H1 (cell line): ENCODE data around the gene CELF4. TPM values are rescaled to one million over a fixed set of nuclear protein-coding genes. Genes with fewer than 3 reads are reported as not detected.

ENCODE experiments used
- CTCF ChIA-PET: fragments of 300-600 bp; sonication (Branson Sonifier 250); formaldehyde crosslinking; loops from one replicate; lab custom pipeline; 2021; ENCODE audit not compliant: partially characterized antibody; lab: Charles Lee
- POLR2A ChIA-PET: fragments of 300-600 bp; sonication (Branson Sonifier 250); formaldehyde crosslinking; loops from one replicate; lab custom pipeline; 2021; ENCODE audit warnings: inconsistent platforms; ENCODE audit not compliant: partially characterized antibody; lab: Charles Lee
- DNase-seq, 2 experiments: peaks; one replicate each; pipeline versions ENCODE4 v3.0.0 to v3.0.0-alpha.2; 2010 to 2022; ENCODE audit warnings: low spot score in 2 of 2, low read depth in 1 of 2, mixed read lengths in 1 of 2
- FAIRE-seq: peaks from 2 replicates; lab custom pipeline; 2011; peaks lifted over from hg19 to GRCh38; lab: Jason Lieb, UNC
- H2AFZ ChIP-seq: 2 replicates; pipeline ENCODE4 v1.8.1; 2012; ENCODE audit warnings: low read length, inconsistent platforms
- H2AK5ac ChIP-seq: 2 replicates; pipeline ENCODE4 v1.6.1; 2013; ENCODE audit warnings: low read depth, low read length
- H2BK120ac ChIP-seq: replicated peaks from 2 replicates; pipeline ENCODE3; 2013; ENCODE audit warnings: low read depth, low read length, inconsistent platforms
- H2BK12ac ChIP-seq: 2 replicates; pipeline ENCODE4 v1.6.1; 2013; ENCODE audit warnings: low read depth, low read length
- H2BK15ac ChIP-seq: 2 replicates; pipeline ENCODE4 v1.6.1; 2013; ENCODE audit warnings: low read length
- H2BK20ac ChIP-seq: 2 replicates; pipeline ENCODE4 v1.6.1; 2013; ENCODE audit warnings: low read length
- H2BK5ac ChIP-seq: 2 replicates; pipeline ENCODE4 v1.6.1; 2013; ENCODE audit warnings: low read depth, low read length
- H3K14ac ChIP-seq: 2 replicates; pipeline ENCODE4 v1.6.1; 2013; ENCODE audit warnings: inconsistent platforms; ENCODE audit not compliant: insufficient read length
- H3K18ac ChIP-seq: 2 replicates; pipeline ENCODE4 v1.6.1; 2013; ENCODE audit warnings: low read length; ENCODE audit errors: extremely low read depth
- H3K23ac ChIP-seq: 2 replicates; pipeline ENCODE4 v1.6.1; 2013; ENCODE audit warnings: inconsistent platforms; ENCODE audit not compliant: insufficient read length
- H3K23me2 ChIP-seq: 2 replicates; pipeline ENCODE4 v1.6.1; 2013; ENCODE audit warnings: low read depth, low read length
- H3K27ac ChIP-seq: 2 replicates; pipeline ENCODE4 v1.6.1; 2011; ENCODE audit warnings: low read depth, low read length, inconsistent platforms
- H3K27me3 ChIP-seq, 4 experiments: replicated peaks in 1 of 4; 1 replicate in 1 of 4; 2 replicates in 3 of 4; pipeline versions ENCODE4 v1.6.1 to v1.8.1; 2011 to 2013; ENCODE audit warnings: low read length in 3 of 4, mild to moderate bottlenecking in 3 of 4, inconsistent platforms in 2 of 4, mixed read lengths in 2 of 4, moderate library complexity in 1 of 4; ENCODE audit not compliant: control insufficient read depth in 3 of 4, insufficient read depth in 3 of 4; ENCODE audit errors: extremely low read depth in 1 of 4
- H3K36me3 ChIP-seq, 4 experiments: 2 replicates each; pipeline versions ENCODE4 v1.6.1 to v1.8.1; 2011 to 2013; ENCODE audit warnings: mild to moderate bottlenecking in 4 of 4, low read length in 3 of 4, moderate library complexity in 2 of 4, control low read depth in 1 of 4, inconsistent platforms in 1 of 4; ENCODE audit not compliant: insufficient read depth in 4 of 4, control insufficient read depth in 2 of 4
- H3K4ac ChIP-seq: replicated peaks from 2 replicates; pipeline ENCODE3; 2013; ENCODE audit warnings: low read length, low read depth, mixed read lengths, inconsistent platforms; ENCODE audit not compliant: insufficient read length
- H3K4me1 ChIP-seq, 4 experiments: replicated peaks in 1 of 4; 1 replicate in 1 of 4; 2 replicates in 3 of 4; pipeline versions ENCODE4 v1.6.1 to v1.8.1; 2011 to 2013; ENCODE audit warnings: low read length in 3 of 4, inconsistent platforms in 2 of 4, mixed read lengths in 1 of 4; ENCODE audit not compliant: insufficient read depth in 4 of 4, control insufficient read depth in 3 of 4
- H3K4me2 ChIP-seq, 2 experiments: 2 replicates each; pipeline versions ENCODE4 v1.6.1 to v1.8.1; 2011 to 2013; ENCODE audit warnings: low read depth in 2 of 2, low read length in 2 of 2, control low read depth in 1 of 2, inconsistent platforms in 1 of 2, mild to moderate bottlenecking in 1 of 2; ENCODE audit not compliant: insufficient read depth in 1 of 2
- H3K4me3 ChIP-seq, 4 experiments: fragments of 200-600, 300-600 bp in 1 of 4; sonication (generic), shearing (Covaris generic), sonication (Bioruptor Twin) in 1 of 4; 2 replicates each; pipeline versions ENCODE4 v1.5.1 to v1.8.1; 2011 to 2016; ENCODE audit warnings: low read length in 4 of 4, low read depth in 3 of 4, control low read depth in 2 of 4, inconsistent platforms in 2 of 4, mild to moderate bottlenecking in 2 of 4, mixed read lengths in 1 of 4, moderate library complexity in 1 of 4; ENCODE audit not compliant: insufficient read depth in 2 of 4; ENCODE audit errors: extremely low read depth in 1 of 4
- H3K56ac ChIP-seq: replicated peaks from 2 replicates; pipeline ENCODE3; 2013; ENCODE audit warnings: low read depth, mild to moderate bottlenecking, mixed read lengths, low read length, inconsistent platforms; ENCODE audit not compliant: insufficient read length
- H3K79me1 ChIP-seq: 2 replicates; pipeline ENCODE4 v1.6.1; 2013; ENCODE audit warnings: low read depth, low read length, control low read depth
- H3K79me2 ChIP-seq, 2 experiments: 2 replicates each; pipeline versions ENCODE4 v1.6.1 to v1.8.1; 2012 to 2013; ENCODE audit warnings: low read length in 2 of 2, mild to moderate bottlenecking in 2 of 2, inconsistent platforms in 1 of 2; ENCODE audit not compliant: insufficient read depth in 2 of 2, control insufficient read depth in 1 of 2
- H3K9ac ChIP-seq, 4 experiments: replicated peaks in 1 of 4; 1 replicate in 1 of 4; 2 replicates in 3 of 4; pipeline versions ENCODE4 v1.6.1 to v1.8.1; 2011 to 2013; ENCODE audit warnings: low read depth in 3 of 4, low read length in 3 of 4, control low read depth in 2 of 4, mild to moderate bottlenecking in 2 of 4, moderate library complexity in 2 of 4, inconsistent platforms in 1 of 4; ENCODE audit errors: extremely low read depth in 1 of 4
- H3K9me3 ChIP-seq, 2 experiments: 2 replicates each; pipeline versions ENCODE4 v1.6.1 to v1.8.1; 2012 to 2013; ENCODE audit warnings: mild to moderate bottlenecking in 2 of 2, moderate library complexity in 2 of 2, control low read depth in 1 of 2, inconsistent platforms in 1 of 2, low read depth in 1 of 2, low read length in 1 of 2, mixed read lengths in 1 of 2; ENCODE audit not compliant: insufficient read depth in 2 of 2
- H4K20me1 ChIP-seq, 2 experiments: replicated peaks in 1 of 2; 2 replicates each; pipeline versions ENCODE3 to v1.8.1; 2011 to 2013; ENCODE audit warnings: inconsistent platforms in 2 of 2, low read length in 2 of 2, mild to moderate bottlenecking in 1 of 2; ENCODE audit not compliant: insufficient read depth in 2 of 2, control insufficient read depth in 1 of 2
- H4K5ac ChIP-seq: 2 replicates; pipeline ENCODE4 v1.6.1; 2013; ENCODE audit warnings: low read length, low read depth, mixed read lengths, inconsistent platforms; ENCODE audit not compliant: insufficient read length
- H4K8ac ChIP-seq: 2 replicates; pipeline ENCODE4 v1.8.0; 2013; ENCODE audit warnings: mild to moderate bottlenecking, moderate library complexity, low read length, inconsistent platforms; ENCODE audit not compliant: insufficient read depth; ENCODE audit errors: extremely low read depth
- H4K91ac ChIP-seq: replicated peaks from 2 replicates; pipeline ENCODE3; 2013; ENCODE audit warnings: low read length, mixed read lengths, inconsistent platforms; ENCODE audit not compliant: insufficient read length
- ATF3 ChIP-seq: IDR thresholded peaks from 2 replicates; pipeline ENCODE4 v1.6.1; 2011; ENCODE audit warnings: low read depth, mild to moderate bottlenecking, low read length; ENCODE audit not compliant: insufficient read depth
- BCL11A ChIP-seq, 2 experiments: IDR thresholded peaks; one replicate each; pipeline ENCODE4 v1.6.1; 2011; ENCODE audit warnings: low read depth in 2 of 2, low read length in 2 of 2, mild to moderate bottlenecking in 2 of 2
- CTBP2 ChIP-seq: IDR thresholded peaks from 2 replicates; pipeline ENCODE4 v1.7.0; 2011; ENCODE audit warnings: borderline replicate concordance, mild to moderate bottlenecking, moderate library complexity, mixed read lengths, low read length; ENCODE audit not compliant: insufficient read depth, insufficient read length
- JUND ChIP-seq: IDR thresholded peaks from 2 replicates; pipeline ENCODE4 v1.6.1; 2011; ENCODE audit warnings: mild to moderate bottlenecking, improper control_type of control experiment, low read length
- POU5F1 ChIP-seq: IDR thresholded peaks from 2 replicates; pipeline ENCODE4 v1.6.1; 2011; ENCODE audit warnings: low read depth, mild to moderate bottlenecking, low read length, moderate library complexity
- RAD21 ChIP-seq, 2 experiments: IDR thresholded peaks in 1 of 2; conservative IDR thresholded peaks in 1 of 2; 2 replicates each; pipeline ENCODE4 v1.6.1; 2011; ENCODE audit warnings: low read depth in 2 of 2, low read length in 2 of 2, improper control_type of control experiment in 1 of 2, inconsistent platforms in 1 of 2, mild to moderate bottlenecking in 1 of 2, moderate library complexity in 1 of 2
- TAF1 ChIP-seq: IDR thresholded peaks from 2 replicates; pipeline ENCODE4 v1.6.1; 2011; ENCODE audit warnings: mild to moderate bottlenecking, low read depth, low read length
- WGBS, 2 experiments: shearing (Covaris generic) in 1 of 2; methylation state at CpG; one replicate each; pipeline versions ENCODE4 v1.1.6 to v1.1.7; 2013 to 2015; ENCODE audit warnings: low lambda C conversion rate in 2 of 2, mixed read lengths in 2 of 2, inconsistent platforms in 1 of 2, low coverage in 1 of 2, missing lambda C conversion rate in 1 of 2; ENCODE audit not compliant: insufficient replicate concordance in 2 of 2, insufficient coverage in 1 of 2, insufficient read length in 1 of 2; ENCODE audit errors: extremely low coverage in 1 of 2, missing lambda C conversion rate in 1 of 2; 5-methylcytosine and 5-hydroxymethylcytosine counted together
- polyA plus RNA-seq, 7 experiments: library from polyadenylated mRNA; depleted of rRNA in 3 of 7; stranded (reverse) in 5 of 7; unstranded in 2 of 7; fragments of >200 nt in 5 of 7; fragments of 200-250 nt in 2 of 7; gene quantifications; 1 replicate in 5 of 7; 2 replicates in 1 of 7; 4 replicates in 1 of 7; pipeline versions ENCODE4 v1.2.1 to v1.2.3, GENCODE V29; 2011 to 2013; ENCODE audit warnings: missing spikeins in 2 of 7, mixed read lengths in 2 of 7
- total RNA-seq: library from RNA; stranded (reverse); fragmentation: NEBNext Ultra II Directional; extraction: Animal tissue kit (Norgen Biotek cat#: 25700); gene quantifications from 2 replicates; pipeline ENCODE4 v1.2.1, GENCODE V29; 2021

CELF4 gene
- total and polyA plus RNA-seq, 2 of the 8 experiments (the other 6 are each of a cell fraction or from before 2014, with no cell fraction given), result 1.6 to 3.4 TPM

- TF ChIP-seq BCL11A (IDR thresholded peaks at IDR 0.05; ENCODE audit: low read depth in 2 of 2, low read length in 2 of 2) (no peak), CTBP2 (no peak), POU5F1 (no peak), ATF3 (no peak), TAF1 (no peak), JUND (no peak), RAD21 (IDR thresholded peaks at IDR 0.05 in 1 of 2, conservative IDR thresholded peaks at IDR 0.05 in 1 of 2; ENCODE audit: low read depth in 2 of 2, low read length in 2 of 2) (no peak)
- TF ChIP-seq, all 59 proteins: peak for 0
- no peaks in the 10 kb centered on the region; a peak in 3 of 7 replicates for H3K27me3 ChIP-seq
- H3K9me3 ChIP-seq, result no peaks in the 10 kb centered on the region
- FAIRE-seq (no peak), DNase-seq (no peak)
- no peak overlapping the region for H2BK15ac ChIP-seq
- no peaks in the 10 kb centered on the region for H3K79me2 ChIP-seq
- WGBS, 2 experiments, result 84% methylated on average over 6 of the region's 6 CpGs; no CpG with 5 or more reads in 1 of the 2 experiments
- no peak overlapping the region for H2BK5ac ChIP-seq
- H3K4ac ChIP-seq, result no peak overlapping the region
- H2AFZ ChIP-seq, result no peak overlapping the region
- H4K20me1 ChIP-seq, result no peaks in the 10 kb centered on the region
- POLR2A ChIA-PET, result no interaction called here
- no peak overlapping the region for H3K14ac ChIP-seq
- CTCF ChIA-PET, result interaction anchor here (0.9 to 2.8 kb wide), 6 partner anchors 12 to 113 kb away, joined by 3 to 12 read pairs (median 4); no protein-coding TSS in a partner anchor
- no peaks in the 10 kb centered on the region for H3K23me2 ChIP-seq
- H3K4me2 ChIP-seq, result no peak overlapping the region
- no peak overlapping the region for H3K56ac ChIP-seq
- H2AK5ac ChIP-seq, result no peak overlapping the region
- H3K27ac ChIP-seq, result no peak overlapping the region
- H4K5ac ChIP-seq, result no peak overlapping the region
- H3K4me3 ChIP-seq, result no peak overlapping the region
- H3K79me1 ChIP-seq, result no peaks in the 10 kb centered on the region; the same call in 1 of the 2 replicates
- H3K36me3 ChIP-seq, result no peaks in the 10 kb centered on the region
- H4K8ac ChIP-seq, result no peak overlapping the region; the same call in 1 of the 2 replicates
- H4K91ac ChIP-seq, result no peak overlapping the region
- no peak overlapping the region for H3K18ac ChIP-seq
- no peak overlapping the region for H2BK12ac ChIP-seq
- H2BK120ac ChIP-seq, result no peak overlapping the region
- H2BK20ac ChIP-seq, result no peak overlapping the region
- H3K9ac ChIP-seq, result no peak overlapping the region
- no peak overlapping the region for H3K23ac ChIP-seq
- H3K4me1 ChIP-seq, result peaks cover 0 to 18% (median 6%) of the 10 kb centered on the region in 4 experiments; a peak in 4 of 7 replicates
Measured at GRCh38 chr18:37425222-37425621, 140.4 kb downstream of the CELF4 start.
